Measurements from ENCODE around the gene TUBGCP3. TPM values are rescaled to one million over a fixed set of nuclear protein-coding genes. Genes with fewer than 3 reads are reported as not detected.
A peak's percentile ranks its signal among the peaks of the same experiment; 100 is the strongest.

TUBGCP3 gene
- total and polyA plus RNA-seq, 5 donors = 9.4 to 21.9 (median 18.6) TPM

GRCh38 chr13:112626124-112626523, 38.2 kb upstream of the TUBGCP3 start:
- no peaks in the 10 kb centered on the region for H3K4me1 ChIP-seq (ENCODE audit: control insufficient read depth, insufficient read depth, low read length)
- no peaks in the 10 kb centered on the region for H3K9me3 ChIP-seq (ENCODE audit: control insufficient read depth, low read length)
- H3K27me3 ChIP-seq (ENCODE audit: control insufficient read depth, insufficient read depth) = no peaks in the 10 kb centered on the region
- H3K27ac ChIP-seq (ENCODE audit: low read length) = no peak overlapping the region
- no peak overlapping the region for H3K4me3 ChIP-seq (ENCODE audit: low read length)
- intact Hi-C loops (cut with DNase I) = no loop called here
- ATAC-seq = no peak
- no peak for DNase-seq
- WGBS = 69% methylated on average over 8 of the region's 8 CpGs

- WGBS = 75% methylated on average over 8 of the region's 8 CpGs
- no peak overlapping the region for H3K27ac ChIP-seq (ENCODE audit: low read length)
- ATAC-seq (no peak), DNase-seq (no peak)
- H3K4me1 ChIP-seq (ENCODE audit: control insufficient read depth, insufficient read depth, low read length) = no peaks in the 10 kb centered on the region
- H3K27me3 ChIP-seq (ENCODE audit: control insufficient read depth, insufficient read depth) = no peaks in the 10 kb centered on the region
- H3K4me3 ChIP-seq (ENCODE audit: low read length) = no peak overlapping the region
- no peaks in the 10 kb centered on the region for H3K9me3 ChIP-seq (ENCODE audit: control insufficient read depth, low read length)
- intact Hi-C loops (cut with DNase I) = no loop called here
These were observed 37.7 kb upstream of the TUBGCP3 start for GRCh38 chr13:112625698-112626097.

- no peaks in the 10 kb centered on the region for H3K9me3 ChIP-seq (ENCODE audit: control insufficient read depth, low read length)
- H3K4me3 ChIP-seq (ENCODE audit: low read length) = no peak overlapping the region
- H3K27me3 ChIP-seq (ENCODE audit: control insufficient read depth, insufficient read depth) = no peaks in the 10 kb centered on the region
- no peak overlapping the region for H3K27ac ChIP-seq (ENCODE audit: low read length)
- WGBS = 92% methylated on average over 19 of the region's 19 CpGs
- no peak for ATAC-seq
- no peaks in the 10 kb centered on the region for H3K4me1 ChIP-seq (ENCODE audit: control insufficient read depth, insufficient read depth, low read length)
- DNase-seq = no peak
- intact Hi-C loops (cut with DNase I) = no loop called here
These were observed 36.9 kb upstream of the TUBGCP3 start for GRCh38 chr13:112624602-112625430.

GRCh38 chr13:112624040-112624439, 36.1 kb upstream of the TUBGCP3 start:
- 87% methylated on average over 16 of the region's 16 CpGs for WGBS
- Histone ChIP-seq H3K27ac (ENCODE audit: low read length) (no peak overlapping the region), H3K4me1 (ENCODE audit: control insufficient read depth, insufficient read depth, low read length) (no peaks in the 10 kb centered on the region), H3K27me3 (ENCODE audit: control insufficient read depth, insufficient read depth) (no peaks in the 10 kb centered on the region), H3K9me3 (ENCODE audit: control insufficient read depth, low read length) (no peaks in the 10 kb centered on the region), H3K4me3 (ENCODE audit: low read length) (no peak overlapping the region)
- no peak for ATAC-seq
- DNase-seq = no peak
- intact Hi-C loops (cut with DNase I) = no loop called here

- WGBS = 86% methylated on average over 17 of the region's 17 CpGs
- Histone ChIP-seq H3K4me3 (ENCODE audit: low read length) (no peak overlapping the region), H3K4me1 (ENCODE audit: control insufficient read depth, insufficient read depth, low read length) (no peaks in the 10 kb centered on the region), H3K9me3 (ENCODE audit: control insufficient read depth, low read length) (no peaks in the 10 kb centered on the region), H3K27ac (ENCODE audit: low read length) (no peak overlapping the region), H3K27me3 (ENCODE audit: control insufficient read depth, insufficient read depth) (no peaks in the 10 kb centered on the region)
- no peak for DNase-seq
- intact Hi-C loops (cut with DNase I) = no loop called here
- ATAC-seq = no peak
These were observed 35.2 kb upstream of the TUBGCP3 start for GRCh38 chr13:112623051-112623711.

GRCh38 chr13:112622375-112622774, 34.4 kb upstream of the TUBGCP3 start:
- intact Hi-C loops (cut with DNase I) = no loop called here
- H3K4me3 ChIP-seq (ENCODE audit: low read length) = no peak overlapping the region
- WGBS = 65% methylated on average over 7 of the region's 7 CpGs

GRCh38 chr13:112619730-112620631, 32.0 kb upstream of the TUBGCP3 start:
- intact Hi-C loops (cut with DNase I) = loop anchor here in 1 of 4 donors (10.0 kb wide), 1 partner anchor 1145 kb away; no protein-coding TSS in a partner anchor
- WGBS = 60% methylated on average over 24 of the region's 24 CpGs
- Histone ChIP-seq H3K4me3 (ENCODE audit: low read length) (no peak overlapping the region), H3K9me3 (ENCODE audit: control insufficient read depth, low read length) (no peaks in the 10 kb centered on the region), H3K4me1 (ENCODE audit: control insufficient read depth, insufficient read depth, low read length) (no peaks in the 10 kb centered on the region), H3K27ac (ENCODE audit: low read length) (no peak overlapping the region), H3K27me3 (ENCODE audit: control insufficient read depth, insufficient read depth) (no peaks in the 10 kb centered on the region)
- DNase-seq (no peak), ATAC-seq (peak; percentile 38 to 69)

More at GRCh38 chr13:112622375-112622774, 34.4 kb upstream of the TUBGCP3 start:
- H3K27me3 ChIP-seq (ENCODE audit: control insufficient read depth, insufficient read depth) = no peaks in the 10 kb centered on the region
- no peaks in the 10 kb centered on the region for H3K9me3 ChIP-seq (ENCODE audit: control insufficient read depth, low read length)
- H3K27ac ChIP-seq (ENCODE audit: low read length) = no peak overlapping the region
- no peaks in the 10 kb centered on the region for H3K4me1 ChIP-seq (ENCODE audit: control insufficient read depth, insufficient read depth, low read length)
- DNase-seq (no peak), ATAC-seq (no peak)

- ATAC-seq = no peak
These were observed 30.5 kb upstream of the TUBGCP3 start for GRCh38 chr13:112618501-112618900.

GRCh38 chr13:112617754-112618375, 29.9 kb upstream of the TUBGCP3 start:
- no peaks in the 10 kb centered on the region for H3K4me1 ChIP-seq (ENCODE audit: control insufficient read depth, insufficient read depth, low read length)
- H3K27ac ChIP-seq (ENCODE audit: low read length) = no peak overlapping the region
- intact Hi-C loops (cut with DNase I) = loop anchor here in 1 of 4 donors (10.0 kb wide), 1 partner anchor 1143 kb away; no protein-coding TSS in a partner anchor
- ATAC-seq = no peak
- DNase-seq = no peak
- H3K4me3 ChIP-seq (ENCODE audit: low read length) = no peak overlapping the region
- no peaks in the 10 kb centered on the region for H3K27me3 ChIP-seq (ENCODE audit: control insufficient read depth, insufficient read depth)
- WGBS = 90% methylated on average over 18 of the region's 18 CpGs
- H3K9me3 ChIP-seq (ENCODE audit: control insufficient read depth, low read length) = no peaks in the 10 kb centered on the region

More at GRCh38 chr13:112618501-112618900, 30.5 kb upstream of the TUBGCP3 start:
- intact Hi-C loops (cut with DNase I) = loop anchor here in 1 of 4 donors (10.0 kb wide), 1 partner anchor 1144 kb away; no protein-coding TSS in a partner anchor
- Histone ChIP-seq H3K27ac (ENCODE audit: low read length) (no peak overlapping the region), H3K9me3 (ENCODE audit: control insufficient read depth, low read length) (no peaks in the 10 kb centered on the region), H3K4me1 (ENCODE audit: control insufficient read depth, insufficient read depth, low read length) (no peaks in the 10 kb centered on the region), H3K4me3 (ENCODE audit: low read length) (no peak overlapping the region), H3K27me3 (ENCODE audit: control insufficient read depth, insufficient read depth) (no peaks in the 10 kb centered on the region)
- DNase-seq = no peak
- WGBS = 93% methylated on average over 12 of the region's 12 CpGs

GRCh38 chr13:112616586-112617362, 28.8 kb upstream of the TUBGCP3 start:
- H3K27ac ChIP-seq (ENCODE audit: low read length) = no peak overlapping the region
- no peaks in the 10 kb centered on the region for H3K27me3 ChIP-seq (ENCODE audit: control insufficient read depth, insufficient read depth)
- intact Hi-C loops (cut with DNase I) = loop anchor here in 1 of 4 donors (10.0 kb wide), 1 partner anchor 1142 kb away; no protein-coding TSS in a partner anchor
- H3K4me1 ChIP-seq (ENCODE audit: control insufficient read depth, insufficient read depth, low read length) = no peaks in the 10 kb centered on the region
- H3K4me3 ChIP-seq (ENCODE audit: low read length) = no peak overlapping the region
- no peaks in the 10 kb centered on the region for H3K9me3 ChIP-seq (ENCODE audit: control insufficient read depth, low read length)
- WGBS = 58% methylated on average over 13 of the region's 13 CpGs
- ATAC-seq = peak; percentile 60 to 73
- peak in 1 of 3 donors; percentile 52 for DNase-seq
